K562 (cell line): ENCODE data around the gene CDCA4. TPM values are rescaled to one million over a fixed set of nuclear protein-coding genes. Genes with fewer than 3 reads are reported as not detected.

Experiments used
- ATAC-seq: fragments of 200-7000 bp; cut with Tn5 transposase; 3 replicates; pipeline ENCODE4 v1.9.1; 2020; ENCODE audit warnings: moderate library complexity
- BruUV-seq: library from RNA; stranded (reverse); fragments of 400-500 nt; replicated peaks from 2 replicates; lab custom pipeline; 2021; lab: Mats Ljungman, UMichigan
- CTCF ChIA-PET: fragments of 300-600 bp; formaldehyde crosslinking; extraction: SDS; loops from one replicate; lab custom pipeline; 2021; ENCODE audit warnings: low intra/inter-chr PET ratio; lab: Yijun Ruan, JAX
- POLR2A ChIA-PET: fragments of 300-600, 350-650 bp; sonication (Branson Sonifier 250); formaldehyde crosslinking; extraction: SDS; loops from one replicate; lab custom pipeline; 2021; ENCODE audit warnings: antibody characterized with exemption, inconsistent platforms; lab: Yijun Ruan, JAX
- DNase-seq, 4 experiments: peaks; one replicate each; pipeline versions ENCODE4 v3.0.0 to v3.0.0-alpha.2; 2011 to 2018; ENCODE audit warnings: low spot score in 3 of 4, mixed read lengths in 3 of 4; ENCODE audit errors: extremely low read depth in 1 of 4
- FAIRE-seq: peaks from 2 replicates; lab custom pipeline; 2011; peaks lifted over from hg19 to GRCh38; lab: Jason Lieb, UNC
- H2AFZ ChIP-seq: 2 replicates; pipeline ENCODE4 v1.6.0; 2011; ENCODE audit warnings: low read depth, low read length, control low read depth, inconsistent platforms
- H3K27ac ChIP-seq: fragments of 200-600 bp; 3 replicates; pipeline ENCODE4 v1.8.0; 2011; ENCODE audit warnings: low read depth, mild to moderate bottlenecking, control low read depth, inconsistent platforms, low read length, moderate library complexity, mixed read lengths; ENCODE audit errors: extremely low read depth
- H3K27me3 ChIP-seq, 2 experiments: fragments of 300-600 bp in 1 of 2; 2 replicates in 1 of 2; 3 replicates in 1 of 2; pipeline versions ENCODE4 v1.6.0 to v1.8.0; 2011; ENCODE audit warnings: inconsistent platforms in 2 of 2, low read length in 2 of 2, mild to moderate bottlenecking in 1 of 2, mixed read lengths in 1 of 2, moderate library complexity in 1 of 2; ENCODE audit not compliant: control insufficient read depth in 2 of 2, insufficient read depth in 2 of 2
- H3K36me3 ChIP-seq: fragments of 300-600 bp; 3 replicates; pipeline ENCODE4 v1.8.0; 2011; ENCODE audit warnings: mild to moderate bottlenecking, low read length, inconsistent platforms; ENCODE audit not compliant: control insufficient read depth, insufficient read depth
- H3K4me1 ChIP-seq, 2 experiments: fragments of 200-600 bp in 1 of 2; replicated peaks in 1 of 2; 2 replicates in 1 of 2; 3 replicates in 1 of 2; pipeline versions ENCODE4 v1.5.1 to v1.8.0; 2011; ENCODE audit warnings: inconsistent platforms in 2 of 2, low read length in 2 of 2, mild to moderate bottlenecking in 1 of 2, mixed read lengths in 1 of 2, moderate library complexity in 1 of 2; ENCODE audit not compliant: control insufficient read depth in 2 of 2, insufficient read depth in 2 of 2
- H3K4me2 ChIP-seq: 2 replicates; pipeline ENCODE4 v1.6.1; 2011; ENCODE audit warnings: low read length, control low read depth, inconsistent platforms, mixed read lengths; ENCODE audit not compliant: insufficient read depth
- H3K4me3 ChIP-seq: fragments of 200-600 bp; sonication (generic), shearing (Covaris generic); 2 replicates; pipeline ENCODE4 v1.5.1; 2016; ENCODE audit warnings: control low read depth, inconsistent platforms
- H3K79me2 ChIP-seq: fragments of 200-600 bp; 3 replicates; pipeline ENCODE4 v1.8.0; 2011; ENCODE audit warnings: low read length, inconsistent platforms; ENCODE audit not compliant: control insufficient read depth, insufficient read depth
- H3K9ac ChIP-seq, 2 experiments: 2 replicates each; pipeline versions ENCODE4 v1.6.0 to v1.6.1; 2011; ENCODE audit warnings: low read depth in 2 of 2, low read length in 2 of 2, control low read depth in 1 of 2, inconsistent platforms in 1 of 2, mild to moderate bottlenecking in 1 of 2, mixed read lengths in 1 of 2; ENCODE audit not compliant: insufficient read depth in 1 of 2
- H3K9me1 ChIP-seq: one replicate; pipeline ENCODE4 v1.6.0; 2011; ENCODE audit warnings: inconsistent platforms, mild to moderate bottlenecking, low read length, moderate library complexity; ENCODE audit not compliant: control insufficient read depth, insufficient read depth
- H3K9me3 ChIP-seq: replicated peaks from 2 replicates; pipeline ENCODE4 v1.5.1; 2011; ENCODE audit warnings: low read depth, low read length, inconsistent platforms; ENCODE audit not compliant: control insufficient read depth, insufficient read depth
- H4K20me1 ChIP-seq: replicated peaks from 2 replicates; pipeline ENCODE4 v1.6.1; 2011; ENCODE audit warnings: low read length, inconsistent platforms, mixed read lengths; ENCODE audit not compliant: control insufficient read depth, insufficient read depth
- ARHGAP35 ChIP-seq: fragments of 450-650 bp; IDR thresholded peaks from 2 replicates; pipeline ENCODE4 v1.6.1; 2018; ENCODE audit not compliant: partially characterized antibody
- BRD4 ChIP-seq: fragments of 200-600 bp; sonication (generic); IDR thresholded peaks from 2 replicates; pipeline ENCODE4 v1.6.1; 2017; ENCODE audit warnings: inconsistent platforms
- CAMTA2 ChIP-seq: fragments of 250-450 bp; sonication (Bioruptor Pico); conservative IDR thresholded peaks from 2 replicates; pipeline ENCODE4 v1.5.1; 2022
- DNMT1 ChIP-seq: fragments of 450-650 bp; IDR thresholded peaks from 2 replicates; pipeline ENCODE4 v1.6.1; 2016; ENCODE audit warnings: antibody characterized with exemption, mild to moderate bottlenecking
- HCFC1 ChIP-seq: IDR thresholded peaks from 2 replicates; pipeline ENCODE4 v1.6.1; 2012; ENCODE audit warnings: low read depth, low read length, improper control_type of control experiment
- KAT2B ChIP-seq: IDR thresholded peaks from one replicate; pipeline ENCODE4 v1.6.1; 2012; ENCODE audit warnings: low read depth, mild to moderate bottlenecking, control low read depth, inconsistent platforms, low read length, moderate library complexity
- MYBL2 ChIP-seq, 2 experiments: fragments of 450-650 bp in 1 of 2; sonication (generic) in 1 of 2; formaldehyde crosslinking in 1 of 2; IDR thresholded peaks; 2 replicates each; pipeline versions ENCODE4 v1.6.1 to v1.8.1; 2017 to 2022; ENCODE audit warnings: borderline replicate concordance in 1 of 2, inconsistent platforms in 1 of 2, low read depth in 1 of 2, mild to moderate bottlenecking in 1 of 2, missing genetic modification reagents in 1 of 2, moderate library complexity in 1 of 2
- NCOA1 ChIP-seq: fragments of 450-650 bp; IDR thresholded peaks from 2 replicates; pipeline ENCODE4 v1.6.1; 2016; ENCODE audit warnings: low read depth
- SIRT6 ChIP-seq: IDR thresholded peaks from one replicate; pipeline ENCODE4 v1.6.1; 2012; ENCODE audit warnings: low read depth, mild to moderate bottlenecking, control low read depth, inconsistent platforms, low read length, moderate library complexity
- TBP ChIP-seq: optimal IDR thresholded peaks from 2 replicates; pipeline ENCODE3; 2011; ENCODE audit warnings: low read depth, low read length, improper control_type of control experiment
- ZBTB5 ChIP-seq: fragments of 450-650 bp; IDR thresholded peaks from 2 replicates; pipeline ENCODE4 v1.6.1; 2017; ENCODE audit warnings: antibody characterized with exemption
- ZBTB9 ChIP-seq: fragments of 450-650 bp; formaldehyde crosslinking; IDR thresholded peaks from 2 replicates; pipeline ENCODE4 v1.4.0; 2020; ENCODE audit warnings: mild to moderate bottlenecking, moderate library complexity
- ZFX ChIP-seq: sonication (generic); formaldehyde crosslinking; IDR thresholded peaks from 2 replicates; pipeline ENCODE4 v1.8.0; 2022; ENCODE audit warnings: mild to moderate bottlenecking, missing genetic modification reagents, moderate library complexity
- ZNF212 ChIP-seq: fragments of 450-650 bp; formaldehyde crosslinking; IDR thresholded peaks from 2 replicates; pipeline ENCODE4 v1.4.0; 2020; ENCODE audit warnings: mild to moderate bottlenecking
- ZNF408 ChIP-seq: fragments of 250-450 bp; sonication (Bioruptor Pico); IDR thresholded peaks from 2 replicates; pipeline ENCODE4 v1.4.0; 2020; ENCODE audit warnings: low read depth, mild to moderate bottlenecking, moderate library complexity
- ZNF644 ChIP-seq: fragments of 200-800 bp; sonication (Bioruptor generic); IDR thresholded peaks from 2 replicates; pipeline ENCODE4 v1.6.1; 2016; ENCODE audit warnings: low read depth, missing genetic modification characterization, missing compliant biosample characterization
- WGBS: fragments of 100-300 bp; shearing (Covaris generic); methylation state at CpG from one replicate; pipeline ENCODE4 v1.1.6; 2016; ENCODE audit warnings: low coverage, mixed read lengths; ENCODE audit not compliant: insufficient coverage; ENCODE audit errors: missing lambda C conversion rate; 5-methylcytosine and 5-hydroxymethylcytosine counted together
- in situ Hi-C: fragments of 300-500 bp; cut with MboI; formaldehyde crosslinking; loops from 4 replicates; pipeline ENCODE4 v1.15.0; 2018; ENCODE audit warnings: inconsistent platforms, mixed read lengths
- intact Hi-C: fragments of 100-400 bp; cut with micrococcal nuclease; formaldehyde crosslinking; loops from 2 replicates; pipeline ENCODE4 v1.14.2; 2022
- polyA plus RNA-seq, 8 experiments: library from polyadenylated mRNA; depleted of rRNA in 4 of 8; stranded (reverse) in 5 of 8; unstranded in 3 of 8; fragments of >200 nt; fragmentation: Nextera tagmentation in 2 of 8; fragmentation: Illumina TruSeq in 1 of 8; extraction: Ambion mirVana in 2 of 8; extraction: Trizol in 1 of 8; gene quantifications; 2 replicates each; pipeline versions ENCODE4 v1.2.1 to v1.2.3, GENCODE V29; 2011 to 2014; ENCODE audit warnings: inconsistent platforms in 1 of 8, missing spikeins in 1 of 8
- total RNA-seq, 7 experiments: library from RNA; depleted of rRNA in 6 of 7; stranded (reverse); fragments of >200 nt in 6 of 7; fragmentation: Illumina TruSeq in 2 of 7; extraction: Trizol in 2 of 7; gene quantifications; 2 replicates each; pipeline versions ENCODE4 v1.2.1 to v1.2.3, GENCODE V29; 2011 to 2021; ENCODE audit warnings: low replicate concordance in 1 of 7

Gene CDCA4
- total and polyA plus RNA-seq, 9 of the 15 experiments (the other 6 are each of a cell fraction or from before 2014, with no cell fraction given), result 6.6 to 44.2 (median 23.0) TPM

GRCh38 chr14:105066240-105067071 lies 45.6 kb upstream of the CDCA4 start:
- FAIRE-seq (no peak), DNase-seq (no peak), ATAC-seq (no peak)
- in situ Hi-C loops, result no loop called here
- no peak overlapping the region; a peak in 1 of 4 replicates for H3K9ac ChIP-seq
- 63% methylated on average over 22 of the region's 28 CpGs for WGBS
- no peak overlapping the region for H2AFZ ChIP-seq
- H3K4me1 ChIP-seq, result peaks cover 5 to 51% of the 10 kb centered on the region in 2 experiments; a peak in 4 of 5 replicates
- H3K9me3 ChIP-seq, result no peaks in the 10 kb centered on the region
- H4K20me1 ChIP-seq, result no peaks in the 10 kb centered on the region
- no peak overlapping the region for H3K4me3 ChIP-seq
- H3K79me2 ChIP-seq, result no peaks in the 10 kb centered on the region
- intact Hi-C loops, result no loop called here
- BruUV-seq, result no TSS peak
- no peaks in the 10 kb centered on the region for H3K27me3 ChIP-seq
- ChIA-PET POLR2A (interaction anchor here (1.3 to 1.5 kb wide), 2 partner anchors 9 to 10 kb away, joined by 4 to 6 read pairs; no protein-coding TSS in a partner anchor), CTCF (no interaction called here)
- H3K27ac ChIP-seq, result no peak overlapping the region
- H3K9me1 ChIP-seq, result peaks cover 4% of the 10 kb centered on the region
- no peak overlapping the region for H3K4me2 ChIP-seq
- no peaks in the 10 kb centered on the region for H3K36me3 ChIP-seq
- TF ChIP-seq ZFX, result no peak
- TF ChIP-seq ZBTB5, result no peak
- TF ChIP-seq ZNF212 (CRISPR knock-in tag), result no peak
- no peak for TF ChIP-seq DNMT1
- TF ChIP-seq SIRT6, result no peak
- no peak for TF ChIP-seq ZBTB9
- TF ChIP-seq TBP, result no peak
- no peak for TF ChIP-seq BRD4
- TF ChIP-seq HCFC1, result no peak
- no peak for TF ChIP-seq CAMTA2
- no peak for TF ChIP-seq ARHGAP35
- no peak for TF ChIP-seq NCOA1
- TF ChIP-seq MYBL2 (IDR thresholded peaks at IDR 0.05; ENCODE audit: low read depth), result no peak
- no peak for TF ChIP-seq MYBL2 (CRISPR knock-in tag; IDR thresholded peaks at IDR 0.05; ENCODE audit: borderline replicate concordance)
- no peak for TF ChIP-seq ZNF644 (tag)
- no peak for TF ChIP-seq KAT2B
- no peak for TF ChIP-seq ZNF408 (CRISPR knock-in tag)
